ENCODE results near the gene SUCO. TPM values are rescaled to one million over a fixed set of nuclear protein-coding genes. Genes with fewer than 3 reads are reported as not detected.

SUCO gene
- total and polyA plus RNA-seq, 2 donors (not counting 3 experiments of a cell fraction or from before 2014, with no cell fraction given) = 5.1 to 27.2 TPM

DNA sequence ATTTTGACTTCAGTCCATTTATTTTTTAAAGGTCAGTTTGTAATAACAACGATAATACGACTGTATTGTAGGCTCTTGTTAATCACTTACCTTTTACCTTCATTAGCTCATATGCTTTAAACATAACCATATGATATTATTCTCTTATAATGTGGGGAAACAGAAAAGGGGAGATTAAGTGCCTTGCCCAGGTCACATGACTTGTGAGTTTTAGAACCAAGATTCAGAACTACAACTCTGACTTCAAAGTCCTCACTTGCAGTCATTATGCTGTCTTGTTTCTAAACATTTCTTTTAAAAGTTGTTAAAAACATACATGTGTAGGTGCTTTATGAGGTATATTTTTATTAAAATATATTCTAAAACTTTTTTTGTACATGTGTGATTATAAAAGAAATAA is 41.1 kb downstream of the SUCO start:
- Histone ChIP-seq H3K79me2 (ENCODE audit: control insufficient read depth, insufficient read depth, low read length) (no peaks in the 10 kb centered on the region), H3K36me3 (ENCODE audit: control insufficient read depth in 2 of 2, extremely low read depth in 1 of 2, insufficient read depth in 2 of 2, low read length in 2 of 2) (peaks cover 3 to 5% of the 10 kb centered on the region in 2 experiments), H2AFZ (ENCODE audit: low read depth, low read length) (no peak overlapping the region), H3K9ac (replicated peaks; ENCODE audit: extremely low read depth, insufficient read depth, low read length) (no peak overlapping the region), H3K9me3 (replicated peaks; ENCODE audit: control insufficient read depth, insufficient read depth, low read length) (no peaks in the 10 kb centered on the region), H4K20me1 (replicated peaks; ENCODE audit: control insufficient read depth, extremely low read depth, insufficient read depth, low read length) (peaks cover 2% of the 10 kb centered on the region), H3K4me2 (ENCODE audit: insufficient read depth, low read length) (no peak overlapping the region), H3K4me3 (replicated peaks in 1 of 3; ENCODE audit: insufficient read depth in 1 of 3, low read depth in 1 of 3, low read length in 3 of 3) (no peak overlapping the region), H3K9me1 (replicated peaks; ENCODE audit: control insufficient read depth, extremely low read depth, insufficient read depth, low read length) (no peaks in the 10 kb centered on the region), H3K4me1 (ENCODE audit: control insufficient read depth, extremely low read depth, insufficient read depth, low read length) (no peaks in the 10 kb centered on the region), H3K27me3 (ENCODE audit: control insufficient read depth in 2 of 2, insufficient read depth in 2 of 2, low read length in 2 of 2) (no peaks in the 10 kb centered on the region), H3K27ac (ENCODE audit: insufficient read depth, low read depth, low read length) (no peak overlapping the region)
- POLR2A ChIA-PET = no interaction called here
- CTCF ChIA-PET = no interaction called here
- DNase-seq (ENCODE audit: low read depth, low spot score) (no peak), FAIRE-seq (no peak)
- no TSS peak for BruUV-seq (replicated peaks)
- no peak for TF ChIP-seq EZH2 (IDR thresholded peaks at IDR 0.05; ENCODE audit: borderline replicate concordance, low read depth, low read length, severe bottlenecking)
- TF ChIP-seq, protein P1, sequence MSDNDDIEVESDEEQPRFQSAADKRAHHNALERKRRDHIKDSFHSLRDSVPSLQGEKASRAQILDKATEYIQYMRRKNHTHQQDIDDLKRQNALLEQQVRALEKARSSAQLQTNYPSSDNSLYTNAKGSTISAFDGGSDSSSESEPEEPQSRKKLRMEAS (IDR thresholded peaks at IDR 0.05; ENCODE audit: insufficient read depth, insufficient read length) = no peak
- intact Hi-C loops (cut with micrococcal nuclease) (no loop called here), dilution Hi-C loops (cut with MboI; ENCODE audit: extremely low pct_ligation_motif_present, low sequenced_read_pairs) (no loop called here)

DNA sequence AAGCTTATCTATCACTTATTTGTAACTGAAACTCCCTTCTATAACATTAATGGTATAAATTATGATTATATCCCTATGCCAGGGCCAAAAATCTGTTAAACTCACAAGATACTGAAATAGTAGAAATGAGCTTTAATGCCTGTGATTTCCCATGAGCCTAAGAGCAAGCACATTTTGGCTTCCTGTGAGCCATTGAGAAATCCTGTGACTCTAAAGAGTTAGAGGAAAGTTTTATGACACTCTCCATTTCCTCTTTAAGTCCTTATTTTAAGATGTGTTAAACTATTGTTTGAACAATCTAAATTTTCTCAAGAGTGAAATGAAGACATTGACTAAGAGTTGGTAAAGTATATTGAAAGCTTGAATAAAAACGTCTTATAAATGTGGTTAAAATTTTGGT is 45.6 kb downstream of the SUCO start:
- dilution Hi-C loops (cut with MboI; ENCODE audit: extremely low pct_ligation_motif_present, low sequenced_read_pairs) = no loop called here
- ChIA-PET CTCF (interaction anchor here (1.0 kb wide), 1 partner anchor 141 kb away, joined by 3 read pairs; no protein-coding TSS in a partner anchor), POLR2A (no interaction called here)
- Histone ChIP-seq H3K27ac (ENCODE audit: insufficient read depth, low read depth, low read length) (no peak overlapping the region), H3K9me3 (replicated peaks; ENCODE audit: control insufficient read depth, insufficient read depth, low read length) (no peaks in the 10 kb centered on the region), H3K36me3 (ENCODE audit: control insufficient read depth in 2 of 2, extremely low read depth in 1 of 2, insufficient read depth in 2 of 2, low read length in 2 of 2) (no peaks in the 10 kb centered on the region), H2AFZ (ENCODE audit: low read depth, low read length) (no peak overlapping the region), H3K9ac (replicated peaks; ENCODE audit: extremely low read depth, insufficient read depth, low read length) (no peak overlapping the region), H3K4me3 (replicated peaks in 1 of 3; ENCODE audit: insufficient read depth in 1 of 3, low read depth in 1 of 3, low read length in 3 of 3) (no peak overlapping the region), H4K20me1 (replicated peaks; ENCODE audit: control insufficient read depth, extremely low read depth, insufficient read depth, low read length) (peaks cover 2% of the 10 kb centered on the region), H3K4me2 (ENCODE audit: insufficient read depth, low read length) (no peak overlapping the region), H3K4me1 (ENCODE audit: control insufficient read depth, extremely low read depth, insufficient read depth, low read length) (peaks cover 14% of the 10 kb centered on the region), H3K9me1 (replicated peaks; ENCODE audit: control insufficient read depth, extremely low read depth, insufficient read depth, low read length) (no peaks in the 10 kb centered on the region), H3K27me3 (ENCODE audit: control insufficient read depth in 2 of 2, insufficient read depth in 2 of 2, low read length in 2 of 2) (no peaks in the 10 kb centered on the region), H3K79me2 (ENCODE audit: control insufficient read depth, insufficient read depth, low read length) (no peaks in the 10 kb centered on the region)
- TF ChIP-seq MYC (IDR thresholded peaks at IDR 0.05; ENCODE audit: low read depth, low read length) = no peak
- TF ChIP-seq GATA2 (IDR thresholded peaks at IDR 0.05; ENCODE audit: insufficient read depth, insufficient read length, low read depth, low read length) = no peak
- no peak for TF ChIP-seq FOS (IDR thresholded peaks at IDR 0.05; ENCODE audit: borderline replicate concordance, insufficient read depth, low read length)
- no peak for TF ChIP-seq POLR2A (IDR thresholded peaks at IDR 0.05; ENCODE audit: low read depth, low read length)
- TF ChIP-seq, protein P2, sequence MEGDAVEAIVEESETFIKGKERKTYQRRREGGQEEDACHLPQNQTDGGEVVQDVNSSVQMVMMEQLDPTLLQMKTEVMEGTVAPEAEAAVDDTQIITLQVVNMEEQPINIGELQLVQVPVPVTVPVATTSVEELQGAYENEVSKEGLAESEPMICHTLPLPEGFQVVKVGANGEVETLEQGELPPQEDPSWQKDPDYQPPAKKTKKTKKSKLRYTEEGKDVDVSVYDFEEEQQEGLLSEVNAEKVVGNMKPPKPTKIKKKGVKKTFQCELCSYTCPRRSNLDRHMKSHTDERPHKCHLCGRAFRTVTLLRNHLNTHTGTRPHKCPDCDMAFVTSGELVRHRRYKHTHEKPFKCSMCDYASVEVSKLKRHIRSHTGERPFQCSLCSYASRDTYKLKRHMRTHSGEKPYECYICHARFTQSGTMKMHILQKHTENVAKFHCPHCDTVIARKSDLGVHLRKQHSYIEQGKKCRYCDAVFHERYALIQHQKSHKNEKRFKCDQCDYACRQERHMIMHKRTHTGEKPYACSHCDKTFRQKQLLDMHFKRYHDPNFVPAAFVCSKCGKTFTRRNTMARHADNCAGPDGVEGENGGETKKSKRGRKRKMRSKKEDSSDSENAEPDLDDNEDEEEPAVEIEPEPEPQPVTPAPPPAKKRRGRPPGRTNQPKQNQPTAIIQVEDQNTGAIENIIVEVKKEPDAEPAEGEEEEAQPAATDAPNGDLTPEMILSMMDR (IDR thresholded peaks at IDR 0.05; ENCODE audit: extremely low read depth in 1 of 2, insufficient read depth in 1 of 2, low read depth in 1 of 2, low read length in 2 of 2) = no peak
- TF ChIP-seq EZH2 (IDR thresholded peaks at IDR 0.05; ENCODE audit: borderline replicate concordance, low read depth, low read length, severe bottlenecking) = no peak
- TF ChIP-seq, protein P1 (IDR thresholded peaks at IDR 0.05; ENCODE audit: insufficient read depth, insufficient read length) = no peak
- BruUV-seq (replicated peaks) = no TSS peak
- DNase-seq (ENCODE audit: low read depth, low spot score) = no peak
- no peak for FAIRE-seq
- intact Hi-C loops (cut with micrococcal nuclease) = no loop called here
